Measurements from ENCODE around the gene VMAC.
"Not testable (repeated sequence)": the region's sequence is repeated elsewhere in the genome, so short reads cannot be mapped to it uniquely, and the experiment has no call there.

Gene VMAC

DNA sequence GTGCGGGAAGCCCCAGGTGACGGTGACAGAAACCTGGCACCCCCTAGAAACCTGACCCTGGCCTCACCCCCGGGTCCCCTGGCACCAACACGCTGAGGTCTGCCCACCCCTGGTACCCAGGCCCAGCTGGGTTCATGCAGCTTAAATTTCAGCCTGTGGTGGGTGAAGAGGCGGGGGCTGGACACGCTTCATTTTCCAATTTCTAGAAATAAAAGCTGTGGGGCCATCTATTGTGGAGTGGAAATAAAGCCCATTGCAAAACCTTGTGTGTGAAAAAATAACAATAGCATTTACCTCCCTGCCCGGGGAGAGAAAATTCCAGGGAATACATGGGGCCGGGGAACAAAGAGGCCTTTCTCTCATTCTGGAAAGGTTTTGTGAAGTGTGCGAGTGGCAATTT is 26.8 kb upstream of the VMAC start:
- Histone ChIP-seq H3K4me3 (no peak overlapping the region), H3K27me3 (ENCODE audit: low read depth) (no peaks in the 10 kb centered on the region), H3K9me3 (no peaks in the 10 kb centered on the region), H3K36me3 (replicated peaks) (no peaks in the 10 kb centered on the region), H3K4me1 (peaks cover 9% of the 10 kb centered on the region)
- in situ Hi-C loops (cut with MboI; ENCODE audit: low sequenced_read_pairs), result no loop called here
- peak; percentile 67 to 77 for DNase-seq (ENCODE audit: low spot score in 2 of 2)

DNA sequence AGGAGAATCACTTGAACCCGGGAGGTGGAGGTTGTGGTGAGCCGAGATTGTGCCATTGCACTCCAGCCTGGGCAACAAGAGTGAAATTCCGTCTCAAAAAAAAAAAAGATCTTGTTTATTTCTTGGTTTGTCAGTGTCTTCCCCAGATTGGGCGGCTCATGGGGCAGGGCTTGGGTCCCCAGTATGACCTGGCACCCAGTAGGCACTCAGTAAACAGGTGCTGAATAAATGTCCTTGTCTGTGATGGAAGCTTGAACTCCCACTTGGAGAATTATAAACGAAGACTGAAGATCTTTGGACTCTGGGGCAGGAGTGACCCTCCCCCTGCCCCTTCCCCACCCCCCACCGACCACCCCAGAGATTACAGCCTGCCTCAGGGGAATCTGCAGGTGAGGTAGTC is 24.5 kb upstream of the VMAC start:
- no peaks in the 10 kb centered on the region for H3K36me3 ChIP-seq (replicated peaks)
- in situ Hi-C loops (cut with MboI; ENCODE audit: low sequenced_read_pairs), result no loop called here
- no peak for DNase-seq (ENCODE audit: low spot score in 2 of 2)

DNA sequence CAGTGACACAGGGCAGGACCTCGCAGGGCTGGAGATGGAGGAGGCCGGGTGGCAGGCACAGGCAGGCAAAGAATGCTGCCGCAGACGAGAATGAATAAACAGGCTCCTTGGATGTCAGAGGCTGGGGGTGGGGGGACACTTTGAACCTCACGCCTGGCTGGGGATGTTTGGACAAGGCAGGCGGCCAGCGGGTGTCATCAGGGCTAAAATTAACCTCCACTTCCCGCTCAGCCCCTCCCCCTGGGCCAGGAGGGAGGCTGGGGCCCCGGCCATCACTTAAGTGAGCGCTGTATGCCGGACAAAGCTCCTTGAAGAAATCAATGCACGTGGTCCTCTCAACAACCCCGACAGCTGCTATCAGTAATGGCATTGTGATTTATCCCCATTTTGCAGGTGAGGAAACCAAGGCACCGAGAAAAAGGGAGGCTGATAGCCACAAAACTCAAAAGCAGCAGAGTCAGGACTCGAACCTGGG is 24.0 kb upstream of the VMAC start:
- H3K9me3 ChIP-seq, result no peaks in the 10 kb centered on the region
- DNase-seq (ENCODE audit: low spot score in 2 of 2), result no peak
- H3K36me3 ChIP-seq (replicated peaks), result no peaks in the 10 kb centered on the region
- H3K4me1 ChIP-seq, result peaks cover 9% of the 10 kb centered on the region
- in situ Hi-C loops (cut with MboI; ENCODE audit: low sequenced_read_pairs), result no loop called here
- H3K27me3 ChIP-seq (ENCODE audit: low read depth), result no peaks in the 10 kb centered on the region
- H3K4me3 ChIP-seq, result no peak overlapping the region

More for the DNA sequence above, 24.5 kb upstream of the VMAC start:
- Histone ChIP-seq H3K27me3 (ENCODE audit: low read depth) (no peaks in the 10 kb centered on the region), H3K4me1 (peaks cover 9% of the 10 kb centered on the region), H3K4me3 (no peak overlapping the region), H3K9me3 (no peaks in the 10 kb centered on the region)

DNA sequence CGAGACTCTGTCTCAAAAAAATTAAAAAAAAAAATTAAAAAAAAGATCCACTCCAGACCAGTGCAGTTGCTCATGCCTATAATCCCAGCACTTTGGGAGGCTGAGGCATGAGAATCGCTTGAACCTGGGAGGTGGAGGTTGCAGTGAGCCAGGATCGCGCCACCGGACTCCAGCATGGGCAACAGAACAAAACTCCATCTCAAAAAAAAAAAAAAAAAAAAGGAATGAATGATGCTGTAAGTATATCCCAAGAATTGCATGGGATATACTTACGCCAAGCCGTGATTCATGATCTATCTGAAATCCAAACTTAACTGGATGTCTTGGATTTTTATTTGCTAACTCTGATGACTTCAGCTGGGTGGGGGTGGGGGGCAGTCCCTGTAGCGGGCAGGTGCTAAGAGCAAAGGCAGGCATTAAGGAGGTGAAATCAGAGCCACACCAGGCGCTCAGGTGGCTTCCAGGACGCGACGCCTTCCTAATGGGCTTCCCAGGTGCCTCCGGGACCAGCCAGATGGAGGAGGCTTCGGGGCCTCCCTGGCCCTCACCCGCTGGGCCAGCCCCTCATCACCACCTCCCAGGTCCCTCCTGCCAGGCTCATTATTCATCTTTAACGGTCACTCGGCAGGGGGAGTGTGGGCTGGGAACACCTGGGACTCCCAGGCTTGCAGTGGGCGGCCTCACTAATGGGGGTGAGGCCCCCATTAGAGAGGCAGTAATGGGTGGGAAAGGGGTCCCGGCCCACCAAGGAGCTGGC is 23.0 kb upstream of the VMAC start:
- H3K9me3 ChIP-seq, result no peaks in the 10 kb centered on the region
- H3K4me3 ChIP-seq, result no peak overlapping the region
- H3K27me3 ChIP-seq (ENCODE audit: low read depth), result no peaks in the 10 kb centered on the region
- H3K4me1 ChIP-seq, result peaks cover 9% of the 10 kb centered on the region
- in situ Hi-C loops (cut with MboI; ENCODE audit: low sequenced_read_pairs), result no loop called here
- no peak for DNase-seq (ENCODE audit: low spot score in 2 of 2)
- H3K36me3 ChIP-seq (replicated peaks), result no peaks in the 10 kb centered on the region

DNA sequence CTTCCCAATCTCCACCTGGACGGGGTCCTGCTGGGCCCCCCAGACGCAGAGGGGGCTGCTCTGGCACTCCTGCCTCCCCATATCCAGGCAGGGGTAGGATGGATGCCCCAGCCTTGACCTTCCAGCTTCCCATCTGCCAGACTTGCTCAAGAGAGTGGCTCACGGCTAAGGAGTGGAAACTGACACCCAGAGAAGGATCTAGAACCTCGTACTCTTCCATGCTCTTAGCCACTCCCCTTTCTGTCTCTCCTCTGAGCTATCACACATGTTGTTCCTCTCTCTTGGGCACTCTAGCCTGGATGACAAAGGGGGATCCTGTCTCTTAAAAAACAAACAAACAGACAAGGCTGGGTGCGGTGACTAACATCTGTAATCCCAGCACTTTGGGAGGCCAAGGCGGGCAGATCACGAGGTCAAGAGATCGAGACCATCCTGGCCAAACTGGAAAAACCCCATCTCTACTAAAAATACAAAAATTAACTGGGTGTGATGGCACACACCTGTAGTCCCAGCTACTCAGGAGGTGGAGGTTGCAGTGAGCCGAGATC is 22.2 kb upstream of the VMAC start:
- in situ Hi-C loops (cut with MboI; ENCODE audit: low sequenced_read_pairs), result no loop called here
- DNase-seq (ENCODE audit: low spot score in 2 of 2), result no peak
- H3K4me1 ChIP-seq, result peaks cover 7% of the 10 kb centered on the region
- no peak overlapping the region for H3K4me3 ChIP-seq
- H3K27me3 ChIP-seq (ENCODE audit: low read depth), result no peaks in the 10 kb centered on the region
- H3K36me3 ChIP-seq (replicated peaks), result no peaks in the 10 kb centered on the region
- no peaks in the 10 kb centered on the region for H3K9me3 ChIP-seq

DNA sequence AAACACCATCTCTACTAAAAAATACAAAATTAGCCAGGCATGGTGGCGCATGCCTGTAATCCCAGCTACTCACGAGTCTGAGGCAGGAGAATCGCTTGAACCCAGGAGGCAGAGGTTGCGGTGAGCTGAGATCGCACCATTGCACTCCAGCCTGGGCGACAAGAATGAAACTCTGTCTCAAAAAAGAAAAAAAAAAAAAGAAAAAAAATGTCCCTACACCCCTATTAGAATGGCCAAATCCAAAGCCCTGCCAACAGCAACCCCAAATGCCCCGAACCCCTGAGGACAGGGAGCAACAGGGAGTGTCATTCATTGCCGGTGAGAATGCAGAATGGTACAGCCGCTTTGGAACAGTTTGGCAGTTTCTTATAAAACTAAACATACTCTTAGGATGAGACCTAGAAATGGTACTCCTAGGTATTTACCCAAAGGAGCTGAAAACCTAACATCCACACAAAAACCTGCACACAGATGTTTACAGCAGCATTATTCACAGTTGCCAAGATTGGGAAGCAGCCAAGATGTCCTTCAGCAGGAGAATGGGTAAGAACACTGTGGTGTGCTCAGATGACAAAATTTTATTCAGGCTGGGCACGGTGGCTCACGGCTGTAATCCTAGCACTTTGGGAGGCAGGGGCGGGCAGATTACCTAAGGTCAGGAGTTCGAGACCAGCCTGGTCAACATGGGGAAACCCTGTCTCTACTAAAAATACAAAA is 21.4 kb upstream of the VMAC start:
- H3K4me3 ChIP-seq; H3K27me3 ChIP-seq (ENCODE audit: low read depth); in situ Hi-C loops (cut with MboI; ENCODE audit: low sequenced_read_pairs); H3K36me3 ChIP-seq (replicated peaks); H3K4me1 ChIP-seq; H3K9me3 ChIP-seq; DNase-seq (ENCODE audit: low spot score in 2 of 2): not testable (repeated sequence)

DNA sequence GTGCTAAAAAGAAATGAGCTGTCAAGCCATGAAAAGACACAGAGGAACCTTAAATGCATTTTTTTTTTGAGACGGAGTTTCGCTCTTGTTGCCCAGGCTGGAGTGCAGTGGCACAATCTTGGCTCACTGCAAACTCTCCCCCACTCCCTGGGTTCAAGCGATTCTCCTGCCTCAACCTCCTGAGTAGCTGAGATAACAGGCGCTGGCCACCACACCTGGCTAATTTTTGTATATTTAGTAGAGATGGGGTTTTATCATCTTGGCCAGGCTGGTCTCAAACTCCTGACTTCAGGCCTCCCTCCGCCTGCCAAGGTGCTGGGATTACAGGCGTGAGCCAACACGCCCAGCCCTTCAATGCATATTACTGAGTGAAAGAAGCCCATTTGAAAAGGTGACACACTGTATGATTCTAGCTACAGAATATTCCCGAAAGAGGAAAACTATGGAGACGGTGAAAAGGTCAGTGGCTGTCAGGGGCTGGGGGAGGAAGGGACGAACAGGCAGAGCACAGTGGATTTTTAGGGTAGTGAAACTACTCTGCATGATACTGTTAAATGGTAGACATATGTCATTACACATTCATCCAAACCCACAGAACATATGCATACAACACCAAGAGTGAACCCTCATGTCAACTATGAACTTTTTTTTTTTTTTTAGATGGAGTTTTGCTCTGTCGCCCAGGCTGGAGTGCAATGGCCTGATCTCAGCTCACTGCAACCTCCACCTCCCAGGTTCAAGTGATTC is 20.4 kb upstream of the VMAC start:
- H3K27me3 ChIP-seq (ENCODE audit: low read depth); H3K4me1 ChIP-seq; H3K36me3 ChIP-seq (replicated peaks); DNase-seq (ENCODE audit: low spot score in 2 of 2); H3K9me3 ChIP-seq; H3K4me3 ChIP-seq; in situ Hi-C loops (cut with MboI; ENCODE audit: low sequenced_read_pairs): not testable (repeated sequence)

DNA sequence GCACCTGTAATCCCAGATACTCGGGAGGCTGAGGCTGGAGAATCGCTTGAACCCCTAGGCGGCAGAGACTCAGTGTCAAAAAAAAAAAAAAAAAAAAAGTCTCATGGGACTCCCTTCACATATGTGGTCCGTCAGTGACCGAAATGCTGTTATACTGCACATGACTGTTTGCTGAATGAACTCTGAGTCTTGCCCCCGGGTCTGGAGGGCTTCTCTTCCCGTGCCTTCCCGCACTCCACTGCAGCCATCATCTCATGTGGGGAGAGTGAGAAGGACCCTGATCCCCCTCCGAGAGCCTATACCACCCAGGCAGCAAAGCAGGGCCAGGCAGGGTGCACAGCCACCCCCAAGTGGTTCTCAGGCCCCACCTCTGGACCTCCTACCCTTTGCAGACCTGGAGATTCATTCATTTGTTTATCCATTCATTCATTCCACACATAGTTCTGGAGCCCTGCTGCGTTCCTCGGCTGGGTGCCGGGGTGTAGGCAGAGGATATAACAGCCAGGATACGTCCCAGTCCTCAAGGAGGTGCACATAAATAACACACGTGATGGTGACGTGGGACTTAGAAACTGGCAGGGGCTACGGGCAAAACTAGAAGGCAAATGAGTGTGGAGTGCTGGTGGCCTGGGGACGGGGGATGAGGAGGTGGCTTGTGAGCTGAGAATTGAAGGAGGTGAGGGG is 15.2 kb upstream of the VMAC start:
- Histone ChIP-seq H3K27me3 (ENCODE audit: low read depth) (no peaks in the 10 kb centered on the region), H3K4me1 (no peaks in the 10 kb centered on the region), H3K4me3 (no peak overlapping the region), H3K9me3 (no peaks in the 10 kb centered on the region), H3K36me3 (replicated peaks) (no peaks in the 10 kb centered on the region)
- in situ Hi-C loops (cut with MboI; ENCODE audit: low sequenced_read_pairs), result no loop called here
- DNase-seq (ENCODE audit: low spot score in 2 of 2), result no peak

DNA sequence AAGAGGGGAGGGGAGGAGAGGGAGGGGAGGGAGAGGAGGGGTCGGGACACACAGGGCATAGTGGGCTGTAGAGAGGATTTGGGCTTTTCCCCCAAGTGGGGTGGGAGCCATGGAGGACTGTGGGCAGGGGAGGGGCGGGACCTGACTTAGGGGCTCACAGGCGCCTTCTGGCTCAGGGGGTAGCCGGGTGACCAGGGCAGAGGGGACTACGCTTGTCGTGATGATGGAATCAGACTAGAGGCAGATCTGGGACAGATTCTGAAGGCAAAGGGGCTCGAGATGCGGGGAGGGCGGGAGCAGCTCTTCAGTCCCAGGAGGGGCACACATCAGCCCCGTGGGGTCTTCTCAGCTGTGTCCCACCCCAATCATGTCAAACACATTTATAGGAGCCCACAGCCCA is 14.6 kb upstream of the VMAC start:
- Histone ChIP-seq H3K36me3 (replicated peaks) (peaks cover 2% of the 10 kb centered on the region), H3K4me1 (no peaks in the 10 kb centered on the region), H3K9me3 (no peaks in the 10 kb centered on the region), H3K27me3 (ENCODE audit: low read depth) (no peaks in the 10 kb centered on the region), H3K4me3 (no peak overlapping the region)
- in situ Hi-C loops (cut with MboI; ENCODE audit: low sequenced_read_pairs), result loop anchor here (5.0 kb wide), 1 partner anchor 83 kb away; the partner anchor contains the start of gene NRTN
- DNase-seq (ENCODE audit: low spot score in 2 of 2), result no peak

DNA sequence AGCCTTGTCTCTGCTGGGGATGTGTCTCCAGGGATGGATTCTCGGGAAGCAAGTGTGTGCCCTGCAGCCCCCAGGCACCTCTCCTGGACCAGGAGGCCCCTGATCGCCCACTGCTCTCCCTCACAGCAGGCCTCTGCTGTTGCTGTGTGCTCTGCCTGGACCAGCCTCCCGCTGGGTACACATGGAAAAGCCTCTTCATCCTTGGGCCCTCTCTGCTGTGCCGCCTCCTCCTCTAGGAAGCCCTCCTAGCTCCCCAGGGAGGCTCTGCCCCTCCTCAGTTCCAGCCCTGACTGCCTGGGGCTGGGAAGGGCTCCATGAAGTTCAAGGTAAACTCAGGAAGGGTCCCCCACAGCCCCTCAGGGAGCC is 13.1 kb upstream of the VMAC start:
- DNase-seq (ENCODE audit: low spot score in 2 of 2), result no peak
- no peaks in the 10 kb centered on the region for H3K9me3 ChIP-seq
- in situ Hi-C loops (cut with MboI; ENCODE audit: low sequenced_read_pairs), result loop anchor here (5.0 kb wide), 1 partner anchor 84 kb away; the partner anchor contains the start of gene NRTN
- H3K4me3 ChIP-seq, result no peak overlapping the region
- no peaks in the 10 kb centered on the region for H3K4me1 ChIP-seq
- no peaks in the 10 kb centered on the region for H3K27me3 ChIP-seq (ENCODE audit: low read depth)
- H3K36me3 ChIP-seq (replicated peaks), result peaks cover 12% of the 10 kb centered on the region

DNA sequence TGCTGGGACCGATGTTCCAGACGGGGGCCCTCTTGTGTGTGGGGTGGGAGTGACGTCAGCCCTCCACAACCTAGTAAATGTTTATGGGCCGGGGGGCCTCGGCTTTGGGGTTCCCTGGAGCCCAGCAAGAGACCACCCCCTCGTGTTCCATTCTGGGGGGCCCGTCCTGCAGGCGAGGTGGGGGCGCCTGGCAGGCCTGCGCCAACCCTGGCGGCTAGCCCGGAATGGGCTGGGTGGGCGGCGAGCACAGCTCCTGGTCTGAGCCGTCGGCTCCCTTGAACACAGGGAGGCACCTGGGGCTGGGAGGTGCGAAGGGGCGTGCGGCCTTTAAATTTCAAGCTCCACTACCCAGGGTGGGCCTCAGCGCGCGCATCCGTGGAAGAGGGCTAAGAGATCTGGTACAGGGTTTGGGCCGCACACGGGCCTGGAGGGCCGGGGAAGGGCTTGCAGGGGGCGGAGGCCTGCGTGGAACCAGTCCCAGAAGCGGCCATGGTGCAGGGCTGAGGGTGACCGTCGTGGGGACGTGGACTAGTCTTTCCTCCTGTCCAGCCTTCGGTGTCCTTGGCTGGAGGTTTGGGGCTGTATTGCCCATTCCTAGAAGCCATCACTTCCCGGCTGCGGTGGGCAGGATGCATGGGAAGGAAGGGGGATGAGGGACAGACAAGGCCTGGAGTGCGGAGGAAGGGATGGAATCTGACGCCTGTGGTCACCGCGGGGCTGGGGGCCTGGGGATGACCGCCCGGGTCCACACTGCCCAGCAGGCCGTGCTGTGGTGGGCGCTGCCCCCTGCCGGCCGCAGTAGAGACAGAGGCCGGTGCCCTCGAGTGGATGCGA is 12.5 kb upstream of the VMAC start:
- H3K4me1 ChIP-seq, result no peaks in the 10 kb centered on the region
- in situ Hi-C loops (cut with MboI; ENCODE audit: low sequenced_read_pairs), result loop anchor here (5.0 kb wide), 1 partner anchor 85 kb away; the partner anchor contains the start of gene NRTN

DNA sequence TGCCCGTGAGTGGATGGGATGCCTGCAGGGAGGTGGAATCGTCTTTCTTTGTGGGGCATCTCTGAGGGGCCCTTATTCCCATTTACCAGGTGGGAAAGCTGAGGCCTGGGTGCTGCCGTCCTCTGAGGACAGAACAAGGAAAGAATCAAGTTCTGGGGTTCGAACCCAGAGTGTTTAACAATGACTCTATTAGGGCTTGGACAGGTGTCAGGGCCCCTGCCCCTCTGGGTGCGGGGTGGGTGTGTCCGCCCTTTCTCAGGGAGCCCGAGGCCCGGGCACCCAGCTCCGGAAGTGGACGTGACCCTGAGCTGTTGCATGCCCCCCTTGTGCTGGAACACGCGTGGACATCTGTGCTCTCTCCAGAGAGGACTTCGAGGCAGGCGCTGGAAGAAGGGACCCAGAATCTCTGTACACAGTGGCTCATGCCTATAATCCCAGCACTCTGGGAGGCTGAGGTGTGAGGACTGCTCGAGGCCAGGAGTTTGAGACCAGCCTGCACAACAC is 11.8 kb upstream of the VMAC start:
- H3K27me3 ChIP-seq (ENCODE audit: low read depth), result no peaks in the 10 kb centered on the region
- in situ Hi-C loops (cut with MboI; ENCODE audit: low sequenced_read_pairs), result loop anchor here (5.0 kb wide), 1 partner anchor 86 kb away; the partner anchor contains the start of gene NRTN
- H3K9me3 ChIP-seq, result no peaks in the 10 kb centered on the region
- H3K36me3 ChIP-seq (replicated peaks), result peaks cover 15% of the 10 kb centered on the region
- DNase-seq (ENCODE audit: low spot score in 2 of 2), result no peak
- H3K4me3 ChIP-seq, result no peak overlapping the region
- no peaks in the 10 kb centered on the region for H3K4me1 ChIP-seq

More for the DNA sequence above, 12.5 kb upstream of the VMAC start:
- H3K4me3 ChIP-seq, result no peak overlapping the region
- H3K9me3 ChIP-seq, result no peaks in the 10 kb centered on the region
- peaks cover 15% of the 10 kb centered on the region for H3K36me3 ChIP-seq (replicated peaks)
- DNase-seq (ENCODE audit: low spot score in 2 of 2), result peak; percentile 26 to 65
- no peaks in the 10 kb centered on the region for H3K27me3 ChIP-seq (ENCODE audit: low read depth)
